CD4-positive, alpha-beta T cell (primary cell): Measurements from ENCODE around the gene FBXO41. TPM values are rescaled to one million over a fixed set of nuclear protein-coding genes. Genes with fewer than 3 reads are reported as not detected.

Source experiments
- ATAC-seq: fragments of 200-7000 bp; cut with Tn5 transposase; one replicate; pipeline ENCODE4 v1.10.0; 2022; ENCODE audit warnings: mild to moderate bottlenecking; ENCODE audit not compliant: poor library complexity
- CTCF ChIA-PET: fragments of 350-600 bp; sonication (Branson Sonifier 250); formaldehyde crosslinking; loops from one replicate; lab custom pipeline; 2021; ENCODE audit warnings: antibody characterized with exemption, inconsistent platforms; lab: Charles Lee
- POLR2A ChIA-PET: fragments of 350-600 bp; sonication (Branson Sonifier 250); formaldehyde crosslinking; loops from one replicate; lab custom pipeline; 2021; ENCODE audit warnings: antibody characterized with exemption, inconsistent platforms; lab: Charles Lee
- DNase-seq, 14 experiments: peaks; one replicate each; pipeline ENCODE4 v3.0.0-alpha.2; 2013 to 2020; ENCODE audit warnings: mixed read lengths in 2 of 14
- H3K27ac ChIP-seq, 2 donors: one replicate each; pipeline versions ENCODE4 v1.5.1 to v1.7.0; 2013; ENCODE audit warnings: low read length in 2 of 2, low read depth in 1 of 2, mild to moderate bottlenecking in 1 of 2
- H3K27me3 ChIP-seq, 2 experiments: 1 replicate in 1 of 2; 2 replicates in 1 of 2; pipeline versions ENCODE4 v1.6.1 to v1.7.0; 2013; ENCODE audit warnings: low read length in 2 of 2, control low read depth in 1 of 2, mild to moderate bottlenecking in 1 of 2, moderate library complexity in 1 of 2; ENCODE audit not compliant: insufficient read depth in 2 of 2, control insufficient read depth in 1 of 2
- H3K36me3 ChIP-seq: one replicate; pipeline ENCODE4 v1.6.1; 2013; ENCODE audit warnings: low read length, control low read depth; ENCODE audit not compliant: insufficient read depth
- H3K4me1 ChIP-seq: one replicate; pipeline ENCODE4 v1.6.1; 2013; ENCODE audit warnings: low read length, control low read depth; ENCODE audit not compliant: insufficient read depth
- H3K4me3 ChIP-seq: one replicate; pipeline ENCODE4 v1.5.1; 2013; ENCODE audit warnings: mild to moderate bottlenecking, low read length, moderate library complexity
- H3K9me3 ChIP-seq, 2 experiments: 1 replicate in 1 of 2; 2 replicates in 1 of 2; pipeline versions ENCODE4 v1.6.1 to v1.7.0; 2013; ENCODE audit warnings: low read length in 2 of 2, mild to moderate bottlenecking in 2 of 2, control low read depth in 1 of 2, moderate library complexity in 1 of 2; ENCODE audit not compliant: control insufficient read depth in 1 of 2, insufficient read depth in 1 of 2
- H3K27ac Mint-ChIP-seq: one replicate; pipeline ENCODE4 v1.8.0; 2020; ENCODE audit warnings: mixed read lengths
- H3K27me3 Mint-ChIP-seq: one replicate; pipeline ENCODE4 v1.8.0; 2021; ENCODE audit warnings: mixed read lengths
- H3K36me3 Mint-ChIP-seq: one replicate; pipeline ENCODE4 v1.8.0; 2021; ENCODE audit warnings: low read depth, mixed read lengths
- H3K4me1 Mint-ChIP-seq: one replicate; pipeline ENCODE4 v1.8.0; 2021; ENCODE audit warnings: low read depth, mixed read lengths
- H3K4me3 Mint-ChIP-seq: one replicate; pipeline ENCODE4 v1.8.0; 2020; ENCODE audit warnings: mild to moderate bottlenecking, mixed read lengths
- H3K9me3 Mint-ChIP-seq: one replicate; pipeline ENCODE4 v1.8.0; 2020; ENCODE audit warnings: mixed read lengths
- intact Hi-C, 2 experiments: fragments of 100-400 bp; cut with DNase I in 1 of 2; cut with micrococcal nuclease in 1 of 2; formaldehyde crosslinking; loops; one replicate each; pipeline versions ENCODE4 v1.15.1 to v1.9.0; 2023 to 2025; cut with DNase I, micrococcal nuclease
- total RNA-seq, 174 experiments: library from RNA in 2 of 174; stranded (reverse) in 2 of 174; gene quantifications; one replicate each; pipeline ENCODE4 v1.2.3 and lab custom pipeline; 2021 to 2026
- TF ChIP-seq, protein P1 (sequence below): fragments of 200-600 bp; IDR thresholded peaks from one replicate; pipeline ENCODE4 v1.8.0; 2022; ENCODE audit warnings: antibody characterized with exemption, mild to moderate bottlenecking

Gene FBXO41
- total RNA-seq, 2 experiments from 2014 or later: 14.0 to 16.0 TPM

DNA sequence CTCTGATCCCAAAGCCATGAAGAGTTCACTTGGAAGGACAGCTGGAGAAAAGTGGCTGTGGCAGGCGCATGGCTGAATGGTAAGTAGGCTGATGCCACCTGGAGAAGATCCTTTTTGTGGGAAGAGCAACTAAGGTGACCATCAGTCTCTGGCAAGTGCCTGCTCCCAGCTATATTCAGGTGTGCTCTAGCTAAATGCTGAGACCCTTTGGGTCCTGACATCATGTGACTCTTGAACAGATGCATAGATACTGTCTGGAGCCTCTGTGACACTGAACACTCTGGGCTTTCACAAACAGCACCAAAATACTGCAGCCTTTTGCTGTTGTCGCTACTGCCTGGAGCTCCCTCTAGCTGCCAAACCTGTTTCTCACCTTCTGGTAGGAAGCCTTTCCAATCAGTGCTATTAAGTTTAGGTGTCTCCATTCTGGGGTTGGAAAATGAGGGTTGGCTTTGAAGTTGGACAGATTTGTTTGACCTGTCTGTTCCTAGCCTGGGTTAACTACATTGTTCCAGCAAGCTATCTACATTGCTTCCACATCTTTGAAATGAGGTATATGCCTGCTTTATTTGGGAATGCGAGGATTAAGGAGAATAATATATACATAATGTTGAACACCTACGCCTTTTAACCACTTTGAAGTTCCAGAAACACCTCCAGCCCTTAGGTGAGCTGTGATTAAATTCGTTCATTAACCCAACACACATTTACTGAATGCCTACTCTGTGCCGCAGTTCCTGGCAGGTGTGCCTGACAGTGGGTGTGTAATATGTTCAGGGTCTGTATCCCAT is 6.0 kb upstream of the FBXO41 start:
- Mint-ChIP-seq H3K4me1 (peaks cover 30% of the 10 kb centered on the region), H3K27me3 (peaks cover 63% of the 10 kb centered on the region), H3K9me3 (no peaks in the 10 kb centered on the region), H3K4me3 (peak overlapping the region; percentile 62), H3K36me3 (no peaks in the 10 kb centered on the region), H3K27ac (no peak overlapping the region)
- Histone ChIP-seq H3K9me3 (peaks cover 4 to 21% of the 10 kb centered on the region in 2 experiments), H3K4me1 (peaks cover 33% of the 10 kb centered on the region), H3K36me3 (no peaks in the 10 kb centered on the region), H3K27ac (no peak overlapping the region), H3K27me3 (peaks cover 36 to 48% of the 10 kb centered on the region in 2 experiments), H3K4me3 (no peak overlapping the region)
- intact Hi-C loops: loop anchor here in 1 of 2 experiments (2.0 to 5.0 kb wide), 4 partner anchors 21 to 97 kb away; partner anchors contain the start of genes ALMS1, CCT7, PRADC1 and SMYD5
- ChIA-PET POLR2A (interaction anchor here (0.8 to 4.9 kb wide), 6 partner anchors 10 to 95 kb away, joined by 3 to 46 read pairs (median 3); partner anchors contain the start of genes ALMS1, CCT7 and PRADC1), CTCF (interaction anchor here (0.6 to 3.0 kb wide), 6 partner anchors 44 to 113 kb away, joined by 3 to 14 read pairs (median 5); partner anchors contain the start of genes CCT7 and PRADC1)
- TF ChIP-seq, protein P1, sequence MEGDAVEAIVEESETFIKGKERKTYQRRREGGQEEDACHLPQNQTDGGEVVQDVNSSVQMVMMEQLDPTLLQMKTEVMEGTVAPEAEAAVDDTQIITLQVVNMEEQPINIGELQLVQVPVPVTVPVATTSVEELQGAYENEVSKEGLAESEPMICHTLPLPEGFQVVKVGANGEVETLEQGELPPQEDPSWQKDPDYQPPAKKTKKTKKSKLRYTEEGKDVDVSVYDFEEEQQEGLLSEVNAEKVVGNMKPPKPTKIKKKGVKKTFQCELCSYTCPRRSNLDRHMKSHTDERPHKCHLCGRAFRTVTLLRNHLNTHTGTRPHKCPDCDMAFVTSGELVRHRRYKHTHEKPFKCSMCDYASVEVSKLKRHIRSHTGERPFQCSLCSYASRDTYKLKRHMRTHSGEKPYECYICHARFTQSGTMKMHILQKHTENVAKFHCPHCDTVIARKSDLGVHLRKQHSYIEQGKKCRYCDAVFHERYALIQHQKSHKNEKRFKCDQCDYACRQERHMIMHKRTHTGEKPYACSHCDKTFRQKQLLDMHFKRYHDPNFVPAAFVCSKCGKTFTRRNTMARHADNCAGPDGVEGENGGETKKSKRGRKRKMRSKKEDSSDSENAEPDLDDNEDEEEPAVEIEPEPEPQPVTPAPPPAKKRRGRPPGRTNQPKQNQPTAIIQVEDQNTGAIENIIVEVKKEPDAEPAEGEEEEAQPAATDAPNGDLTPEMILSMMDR: peak; percentile 62
- peak in 10 of 14 experiments; percentile 26 to 69 (median 40) for DNase-seq
- no peak for ATAC-seq

GRCh38 chr2:73289304-73289703 is 5.0 kb upstream of the FBXO41 start:
- DNase-seq (no peak), ATAC-seq (no peak)
- H3K4me3 ChIP-seq: no peak overlapping the region
- ChIA-PET POLR2A (interaction anchor here (4.9 kb wide), 1 partner anchor 55 kb away, joined by 46 read pairs; the partner anchor contains the start of genes CCT7 and PRADC1), CTCF (interaction anchor here (3.0 kb wide), 1 partner anchor 55 kb away, joined by 14 read pairs; the partner anchor contains the start of genes CCT7 and PRADC1)
- intact Hi-C loops: loop anchor here in 1 of 2 experiments (10.0 kb wide), 3 partner anchors 445 to 1665 kb away; partner anchors contain the start of genes EXOC6B, POLE4 and TPRKB
- no peak overlapping the region for H3K27ac ChIP-seq
- no peaks in the 10 kb centered on the region for H3K9me3 Mint-ChIP-seq
- H3K27me3 Mint-ChIP-seq: peaks cover 54% of the 10 kb centered on the region
- H3K9me3 ChIP-seq: peaks cover 1 to 21% of the 10 kb centered on the region in 2 experiments
- no peaks in the 10 kb centered on the region for H3K36me3 ChIP-seq
- H3K4me1 Mint-ChIP-seq: peaks cover 34% of the 10 kb centered on the region
- H3K27me3 ChIP-seq: peaks cover 26 to 39% of the 10 kb centered on the region in 2 experiments
- no peaks in the 10 kb centered on the region for H3K36me3 Mint-ChIP-seq
- TF ChIP-seq, protein P1: no peak
- H3K27ac Mint-ChIP-seq: no peak overlapping the region
- no peak overlapping the region for H3K4me3 Mint-ChIP-seq
- peaks cover 42% of the 10 kb centered on the region for H3K4me1 ChIP-seq

DNA sequence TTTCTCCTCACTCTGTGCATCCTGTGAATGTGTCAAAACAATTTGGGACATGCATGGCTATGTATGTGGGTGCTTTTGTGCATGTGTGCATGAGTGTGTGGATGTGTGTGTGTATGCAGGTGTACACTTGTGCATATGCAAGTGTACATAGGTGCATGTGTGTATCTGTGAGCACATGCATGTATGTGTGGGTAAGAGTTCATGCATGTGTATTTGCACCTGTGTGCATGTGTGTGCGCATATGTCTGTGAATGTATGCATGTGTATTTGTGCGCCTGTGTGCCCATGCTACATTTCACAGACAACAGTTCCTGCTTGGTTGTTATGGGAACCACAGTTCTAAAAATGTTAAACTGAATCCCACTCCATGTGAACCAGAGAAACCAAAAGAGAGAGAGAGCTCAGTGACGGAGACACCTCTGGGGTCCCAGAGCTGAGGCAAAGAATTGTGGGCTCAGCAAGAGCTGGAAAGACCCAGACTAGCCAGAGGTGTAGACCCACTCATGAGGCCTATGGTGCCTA is 1.9 kb upstream of the FBXO41 start:
- peaks cover 0 to 4% of the 10 kb centered on the region in 2 experiments for H3K9me3 ChIP-seq
- DNase-seq (no peak), ATAC-seq (no peak)
- H3K36me3 ChIP-seq: no peaks in the 10 kb centered on the region
- Mint-ChIP-seq H3K4me1 (peaks cover 34% of the 10 kb centered on the region), H3K36me3 (no peaks in the 10 kb centered on the region), H3K27me3 (peaks cover 29% of the 10 kb centered on the region), H3K27ac (no peak overlapping the region), H3K4me3 (peak overlapping the region; percentile 52), H3K9me3 (no peaks in the 10 kb centered on the region)
- ChIA-PET CTCF (no interaction called here), POLR2A (interaction anchor here (2.9 kb wide), 1 partner anchor 53 kb away, joined by 25 read pairs; the partner anchor contains the start of genes CCT7 and PRADC1)
- TF ChIP-seq, protein P1: no peak
- no peak overlapping the region for H3K27ac ChIP-seq
- H3K4me3 ChIP-seq: no peak overlapping the region
- H3K4me1 ChIP-seq: peaks cover 26% of the 10 kb centered on the region
- intact Hi-C loops: loop anchor here in 1 of 2 experiments (10.0 kb wide), 3 partner anchors 449 to 1669 kb away; partner anchors contain the start of genes EXOC6B, POLE4 and TPRKB
- H3K27me3 ChIP-seq: peaks cover 7 to 10% of the 10 kb centered on the region in 2 experiments
